HL-60 (cell line): Measurements from ENCODE around the gene TMOD1.

Source experiments
- DNase-seq, 2 experiments: peaks; one replicate each; pipeline ENCODE4 v3.0.0-alpha.2; 2010 to 2020; ENCODE audit warnings: low read depth in 1 of 2, low spot score in 1 of 2
- H3K27ac ChIP-seq: fragments of 250-450 bp; sonication (Bioruptor Pico); replicated peaks from 2 replicates; pipeline ENCODE4 v1.5.1; 2020; ENCODE audit warnings: mild to moderate bottlenecking, moderate library complexity
- H3K27me3 ChIP-seq: fragments of 250-450 bp; sonication (Bioruptor Pico); 2 replicates; pipeline ENCODE4 v1.5.1; 2021; ENCODE audit warnings: mild to moderate bottlenecking, moderate library complexity; ENCODE audit not compliant: insufficient read depth, poor library complexity, severe bottlenecking
- H3K4me3 ChIP-seq: replicated peaks from 2 replicates; pipeline ENCODE4 v1.5.1; 2011; ENCODE audit warnings: mild to moderate bottlenecking, control low read depth, low read length; ENCODE audit not compliant: insufficient read depth
- GABPA ChIP-seq: IDR thresholded peaks from 2 replicates; pipeline ENCODE4 v1.6.1; 2012; ENCODE audit warnings: low read depth
- POLR2AphosphoS5 ChIP-seq: IDR thresholded peaks from 2 replicates; pipeline ENCODE4 v1.6.1; 2012; ENCODE audit warnings: low read depth
- SPI1 ChIP-seq: IDR thresholded peaks from 2 replicates; pipeline ENCODE4 v1.6.1; 2012; ENCODE audit warnings: low read depth, mild to moderate bottlenecking, borderline replicate concordance
- TF ChIP-seq, protein P1 (sequence below): IDR thresholded peaks from 2 replicates; pipeline ENCODE4 v1.6.1; 2012; ENCODE audit warnings: low read depth; ENCODE audit not compliant: insufficient replicate concordance
- TF ChIP-seq, protein P2 (sequence below): IDR thresholded peaks from one replicate; pipeline ENCODE4 v1.5.1; 2011; ENCODE audit warnings: low read length, control low read depth, inconsistent platforms; ENCODE audit not compliant: insufficient read depth

Gene TMOD1

DNA sequence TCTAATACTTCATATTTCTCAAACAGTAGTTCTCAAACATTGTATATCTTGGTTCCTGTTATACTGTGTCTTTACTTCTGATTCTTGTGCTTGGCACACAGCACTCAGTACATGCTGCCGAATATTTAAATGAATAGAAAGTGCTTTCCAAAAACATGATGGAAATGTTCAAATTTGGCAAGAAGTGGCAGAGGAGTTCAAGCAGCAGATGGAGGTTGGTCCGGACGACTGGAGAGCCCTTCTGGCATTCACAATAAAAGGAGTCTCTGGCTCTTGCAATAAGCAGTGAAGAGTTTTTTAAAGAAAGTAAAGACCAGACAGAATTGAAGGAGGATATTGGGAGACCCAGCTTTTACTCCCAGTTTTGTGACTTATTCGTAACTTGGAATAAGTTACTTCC is 95.4 kb downstream of the TMOD1 start:
- Histone ChIP-seq H3K27ac (no peak overlapping the region), H3K27me3 (no peaks in the 10 kb centered on the region), H3K4me3 (no peak overlapping the region)
- no peak for DNase-seq
- TF ChIP-seq SPI1 = no peak
- no peak for TF ChIP-seq POLR2AphosphoS5
- TF ChIP-seq GABPA = no peak
- TF ChIP-seq, protein P1, sequence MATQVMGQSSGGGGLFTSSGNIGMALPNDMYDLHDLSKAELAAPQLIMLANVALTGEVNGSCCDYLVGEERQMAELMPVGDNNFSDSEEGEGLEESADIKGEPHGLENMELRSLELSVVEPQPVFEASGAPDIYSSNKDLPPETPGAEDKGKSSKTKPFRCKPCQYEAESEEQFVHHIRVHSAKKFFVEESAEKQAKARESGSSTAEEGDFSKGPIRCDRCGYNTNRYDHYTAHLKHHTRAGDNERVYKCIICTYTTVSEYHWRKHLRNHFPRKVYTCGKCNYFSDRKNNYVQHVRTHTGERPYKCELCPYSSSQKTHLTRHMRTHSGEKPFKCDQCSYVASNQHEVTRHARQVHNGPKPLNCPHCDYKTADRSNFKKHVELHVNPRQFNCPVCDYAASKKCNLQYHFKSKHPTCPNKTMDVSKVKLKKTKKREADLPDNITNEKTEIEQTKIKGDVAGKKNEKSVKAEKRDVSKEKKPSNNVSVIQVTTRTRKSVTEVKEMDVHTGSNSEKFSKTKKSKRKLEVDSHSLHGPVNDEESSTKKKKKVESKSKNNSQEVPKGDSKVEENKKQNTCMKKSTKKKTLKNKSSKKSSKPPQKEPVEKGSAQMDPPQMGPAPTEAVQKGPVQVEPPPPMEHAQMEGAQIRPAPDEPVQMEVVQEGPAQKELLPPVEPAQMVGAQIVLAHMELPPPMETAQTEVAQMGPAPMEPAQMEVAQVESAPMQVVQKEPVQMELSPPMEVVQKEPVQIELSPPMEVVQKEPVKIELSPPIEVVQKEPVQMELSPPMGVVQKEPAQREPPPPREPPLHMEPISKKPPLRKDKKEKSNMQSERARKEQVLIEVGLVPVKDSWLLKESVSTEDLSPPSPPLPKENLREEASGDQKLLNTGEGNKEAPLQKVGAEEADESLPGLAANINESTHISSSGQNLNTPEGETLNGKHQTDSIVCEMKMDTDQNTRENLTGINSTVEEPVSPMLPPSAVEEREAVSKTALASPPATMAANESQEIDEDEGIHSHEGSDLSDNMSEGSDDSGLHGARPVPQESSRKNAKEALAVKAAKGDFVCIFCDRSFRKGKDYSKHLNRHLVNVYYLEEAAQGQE = no peak
- TF ChIP-seq, protein P2, sequence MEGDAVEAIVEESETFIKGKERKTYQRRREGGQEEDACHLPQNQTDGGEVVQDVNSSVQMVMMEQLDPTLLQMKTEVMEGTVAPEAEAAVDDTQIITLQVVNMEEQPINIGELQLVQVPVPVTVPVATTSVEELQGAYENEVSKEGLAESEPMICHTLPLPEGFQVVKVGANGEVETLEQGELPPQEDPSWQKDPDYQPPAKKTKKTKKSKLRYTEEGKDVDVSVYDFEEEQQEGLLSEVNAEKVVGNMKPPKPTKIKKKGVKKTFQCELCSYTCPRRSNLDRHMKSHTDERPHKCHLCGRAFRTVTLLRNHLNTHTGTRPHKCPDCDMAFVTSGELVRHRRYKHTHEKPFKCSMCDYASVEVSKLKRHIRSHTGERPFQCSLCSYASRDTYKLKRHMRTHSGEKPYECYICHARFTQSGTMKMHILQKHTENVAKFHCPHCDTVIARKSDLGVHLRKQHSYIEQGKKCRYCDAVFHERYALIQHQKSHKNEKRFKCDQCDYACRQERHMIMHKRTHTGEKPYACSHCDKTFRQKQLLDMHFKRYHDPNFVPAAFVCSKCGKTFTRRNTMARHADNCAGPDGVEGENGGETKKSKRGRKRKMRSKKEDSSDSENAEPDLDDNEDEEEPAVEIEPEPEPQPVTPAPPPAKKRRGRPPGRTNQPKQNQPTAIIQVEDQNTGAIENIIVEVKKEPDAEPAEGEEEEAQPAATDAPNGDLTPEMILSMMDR = no peak

DNA sequence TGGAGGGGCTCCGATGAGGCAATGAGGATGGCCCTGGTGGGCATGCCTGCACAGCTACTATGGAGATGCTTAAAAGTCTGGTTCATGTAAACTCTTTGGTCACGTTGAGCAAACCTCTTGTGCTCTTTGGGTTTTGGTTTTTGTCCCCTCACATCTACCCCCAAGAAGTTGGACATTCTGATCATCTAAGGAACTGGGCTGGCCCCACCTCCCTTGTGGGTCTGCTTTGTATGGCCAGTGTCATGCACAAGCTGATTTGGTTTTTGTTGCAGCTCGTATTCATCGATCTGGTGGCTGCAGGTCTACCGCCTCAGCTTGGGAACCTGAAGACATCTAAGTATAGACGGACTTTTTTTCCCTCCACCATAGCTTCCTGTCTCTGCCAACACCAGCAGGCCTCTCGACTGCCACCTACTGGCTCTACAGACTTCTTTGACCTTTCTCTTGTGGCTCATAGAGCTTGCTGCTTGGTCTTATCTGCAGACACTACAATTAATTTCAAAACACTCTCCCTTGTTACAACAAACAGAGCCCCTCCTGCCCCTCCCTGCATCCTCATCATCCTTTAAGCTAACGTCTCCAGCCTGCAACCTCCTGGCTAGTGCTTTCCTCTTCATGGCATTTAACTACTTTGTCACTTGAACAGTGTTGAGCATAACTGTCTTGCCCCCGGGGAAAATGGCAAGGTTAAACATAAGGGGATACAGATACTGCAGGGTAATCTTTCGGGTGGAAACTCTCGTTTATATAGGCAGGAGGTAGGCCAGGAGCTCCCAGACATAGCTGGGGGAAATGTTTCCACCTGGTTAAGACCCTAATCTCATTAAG is 97.2 kb downstream of the TMOD1 start:
- peak; percentile 55 to 82 for DNase-seq
- Histone ChIP-seq H3K27me3 (no peaks in the 10 kb centered on the region), H3K4me3 (no peak overlapping the region), H3K27ac (no peak overlapping the region)
- no peak for TF ChIP-seq SPI1
- no peak for TF ChIP-seq GABPA
- TF ChIP-seq, protein P1 = no peak
- TF ChIP-seq POLR2AphosphoS5 = no peak
- TF ChIP-seq, protein P2 = peak; percentile 91

DNA sequence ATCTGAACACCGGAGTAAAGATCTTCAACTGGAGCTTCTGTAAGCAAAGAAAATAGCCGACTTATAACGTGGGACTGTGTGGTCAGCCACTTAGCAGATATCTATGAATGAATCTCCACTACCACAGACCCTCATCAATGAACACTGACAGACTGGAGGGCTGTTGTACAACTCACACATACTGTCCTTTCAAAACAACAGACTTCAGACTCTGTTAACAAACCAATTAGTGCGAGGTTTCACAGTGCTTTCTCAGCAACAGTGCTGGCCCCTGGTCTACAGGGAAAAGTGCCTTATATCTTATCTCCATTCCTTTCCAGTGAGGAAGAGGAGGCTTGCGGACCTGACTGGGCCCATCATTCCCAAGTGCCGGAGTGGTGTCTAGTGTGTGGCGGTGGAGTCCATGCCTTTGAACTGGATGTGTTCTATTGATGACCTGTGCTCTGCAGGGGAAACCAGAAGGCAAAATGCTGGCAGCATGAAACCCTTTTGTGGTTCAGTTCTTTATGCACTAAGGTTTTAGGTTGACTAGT is 97.9 kb downstream of the TMOD1 start:
- no peak for TF ChIP-seq POLR2AphosphoS5
- TF ChIP-seq, protein P2 = no peak
- no peak for TF ChIP-seq GABPA
- TF ChIP-seq, protein P1 = no peak
- TF ChIP-seq SPI1 = no peak
- no peak for DNase-seq
- Histone ChIP-seq H3K27ac (no peak overlapping the region), H3K27me3 (no peaks in the 10 kb centered on the region), H3K4me3 (no peak overlapping the region)
